T1000 (cell line): ENCODE results near the gene KSR2.

Experiments
- DNase-seq: peaks from one replicate; lab custom pipeline; 2025; ENCODE audit warnings: mixed read lengths; lab: John Stamatoyannopoulos, UW

Gene KSR2

DNA sequence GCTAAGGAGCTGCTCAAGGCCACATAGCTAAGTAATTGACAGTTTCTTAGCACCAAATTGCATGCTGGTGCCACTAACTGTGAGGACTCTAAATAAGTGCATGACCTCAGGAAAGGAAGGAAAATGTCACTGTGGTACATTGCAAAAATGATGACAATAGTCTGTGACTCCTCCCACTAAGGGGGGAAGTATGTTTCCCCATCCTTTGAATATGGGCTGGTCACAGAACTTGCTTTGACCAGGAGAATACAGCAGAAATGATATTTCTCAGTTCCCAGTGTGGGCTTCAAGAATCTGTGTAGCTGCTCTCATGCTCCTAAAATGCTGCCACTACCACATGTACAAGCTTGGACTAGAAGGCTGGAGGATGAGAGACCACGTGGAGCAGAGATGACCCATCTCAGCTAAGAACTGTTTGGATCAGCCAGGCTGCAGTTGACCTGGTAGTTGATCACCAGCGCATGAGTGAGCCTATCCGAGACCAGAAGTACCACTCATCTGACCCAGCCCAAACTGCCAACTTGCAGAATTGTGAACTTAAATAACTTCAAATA lies 565.1 kb downstream of the KSR2 start:
- no peak for DNase-seq
